ENCODE data around the gene TLR6.

- TF ChIP-seq CTCF (IDR thresholded peaks at IDR 0.05): no peak
- no peak for TF ChIP-seq POLR2A (IDR thresholded peaks at IDR 0.05)
Measured at GRCh38 chr4:38869511-38869910, 12.9 kb upstream of the TLR6 start.

Data from heart left ventricle (tissue), 13 donors.